Cardiac septum (tissue), 1 donor: ENCODE results near the gene FARS2. TPM values are rescaled to one million over a fixed set of nuclear protein-coding genes. Genes with fewer than 3 reads are reported as not detected.

ENCODE experiments used
- DNase-seq: peaks from one replicate; pipeline ENCODE4 v3.0.0-alpha.2; 2020; ENCODE audit warnings: low spot score
- intact Hi-C: fragments of 100-400 bp; cut with DNase I; formaldehyde crosslinking; loops from one replicate; pipeline ENCODE4 v1.14.0; 2022
- total RNA-seq: library from RNA; stranded (reverse); fragmentation: NEBNext Ultra II Directional; extraction: Animal tissue kit (Norgen Biotek cat#: 25700); gene quantifications from one replicate; pipeline ENCODE4 v1.2.1, GENCODE V29; 2021
- donor health status: DM: no; HTN: no; CAD: no.

FARS2 gene
- total RNA-seq, 1 donor from 2014 or later, result 13.3 TPM

DNA sequence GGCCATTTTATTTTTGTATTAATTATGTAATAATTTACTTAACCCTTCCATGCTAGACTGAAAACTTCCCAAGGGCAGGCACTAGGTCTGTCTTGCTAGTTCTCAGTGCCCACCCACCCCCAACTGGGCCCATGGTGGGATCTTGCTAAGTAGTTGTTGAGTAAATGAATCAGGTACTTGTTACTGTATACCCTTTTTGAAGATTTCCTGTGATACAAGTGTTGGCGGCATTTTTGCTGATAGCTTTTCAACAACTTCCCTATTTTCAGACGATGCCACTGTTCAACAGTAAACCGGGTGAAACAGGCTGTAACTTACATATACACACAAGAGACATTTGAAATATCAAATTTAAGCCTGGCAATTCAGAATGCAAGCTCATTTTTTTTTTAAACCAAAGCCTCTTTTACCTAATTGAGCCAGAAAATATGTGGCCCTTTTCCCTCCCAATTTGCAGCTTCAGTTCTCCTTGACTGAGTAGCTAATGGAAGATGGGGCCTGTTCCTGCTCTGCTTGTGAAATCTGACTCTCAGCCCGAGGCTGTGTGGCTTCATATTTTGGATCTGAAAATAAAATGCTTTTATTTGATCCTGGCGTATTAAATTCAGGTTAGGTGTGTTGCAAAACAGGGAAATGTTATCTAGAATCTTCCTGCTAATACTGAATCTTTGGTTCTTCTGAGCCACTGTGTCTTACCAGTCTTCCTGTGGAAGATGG, 457.1 kb downstream of the FARS2 start:
- intact Hi-C loops, result no loop called here
- no peak for DNase-seq

DNA sequence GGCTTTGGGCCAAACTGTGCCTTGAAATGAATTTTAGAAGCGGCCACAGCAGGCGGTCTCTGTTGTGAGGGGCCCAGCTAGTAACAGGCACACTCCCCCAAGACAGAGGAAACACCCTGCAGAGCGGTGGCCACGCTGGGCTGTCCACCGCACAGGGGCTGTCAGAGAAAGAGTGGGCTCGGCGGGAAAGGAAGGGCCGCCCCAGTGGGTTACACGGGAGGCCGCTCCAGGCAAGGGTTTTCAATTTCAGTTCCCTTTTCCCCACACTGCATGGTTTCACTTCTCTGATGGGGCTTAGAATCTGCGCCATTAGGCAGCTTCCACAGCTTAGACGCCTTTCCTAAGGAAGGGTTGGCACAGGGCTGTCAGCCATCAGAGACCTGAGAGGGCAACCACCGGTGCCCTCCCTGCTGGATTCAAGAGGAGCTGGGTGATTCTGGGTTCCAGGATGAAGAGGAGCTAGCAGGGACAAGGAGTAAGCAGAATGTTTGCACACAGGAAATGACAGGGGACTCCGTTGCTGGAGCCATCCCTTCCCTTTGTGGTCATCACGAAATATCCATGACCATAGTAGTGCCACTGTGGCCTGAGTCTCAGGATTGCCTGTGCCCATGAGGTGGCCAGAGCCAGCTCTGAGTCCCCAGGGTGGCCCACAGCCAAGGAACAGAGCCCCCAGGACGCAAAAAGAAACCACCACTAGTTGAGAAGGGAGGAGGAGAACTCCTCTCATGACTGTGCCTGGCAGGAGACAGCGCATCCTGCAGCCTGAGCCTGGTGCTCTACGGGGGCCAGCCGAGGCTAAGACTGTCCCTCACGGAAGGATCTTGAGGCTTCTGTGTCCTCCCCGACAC, 462.8 kb downstream of the FARS2 start:
- DNase-seq, result no peak

DNA sequence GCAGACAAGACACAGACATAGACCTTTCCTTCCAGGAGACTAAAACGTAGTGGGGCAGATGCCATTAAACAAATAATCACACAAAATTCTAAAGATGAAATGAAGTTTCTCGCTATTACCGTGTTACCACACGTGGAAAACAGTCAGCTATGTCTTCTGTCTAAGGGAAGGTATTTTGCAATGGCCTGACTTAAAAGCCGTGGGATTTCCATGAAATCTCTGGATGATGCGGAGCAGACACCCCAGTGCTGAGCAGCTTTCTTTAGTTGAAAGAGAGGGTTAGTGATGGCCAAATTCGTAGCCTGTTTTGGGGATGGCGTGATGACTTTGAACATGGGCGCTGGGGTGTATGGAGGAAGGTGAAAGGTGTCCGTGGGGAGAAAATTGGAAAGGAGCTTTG, 463.6 kb downstream of the FARS2 start:
- DNase-seq, result no peak
- intact Hi-C loops, result no loop called here

More for the DNA sequence above, 462.8 kb downstream of the FARS2 start:
- intact Hi-C loops, result no loop called here

DNA sequence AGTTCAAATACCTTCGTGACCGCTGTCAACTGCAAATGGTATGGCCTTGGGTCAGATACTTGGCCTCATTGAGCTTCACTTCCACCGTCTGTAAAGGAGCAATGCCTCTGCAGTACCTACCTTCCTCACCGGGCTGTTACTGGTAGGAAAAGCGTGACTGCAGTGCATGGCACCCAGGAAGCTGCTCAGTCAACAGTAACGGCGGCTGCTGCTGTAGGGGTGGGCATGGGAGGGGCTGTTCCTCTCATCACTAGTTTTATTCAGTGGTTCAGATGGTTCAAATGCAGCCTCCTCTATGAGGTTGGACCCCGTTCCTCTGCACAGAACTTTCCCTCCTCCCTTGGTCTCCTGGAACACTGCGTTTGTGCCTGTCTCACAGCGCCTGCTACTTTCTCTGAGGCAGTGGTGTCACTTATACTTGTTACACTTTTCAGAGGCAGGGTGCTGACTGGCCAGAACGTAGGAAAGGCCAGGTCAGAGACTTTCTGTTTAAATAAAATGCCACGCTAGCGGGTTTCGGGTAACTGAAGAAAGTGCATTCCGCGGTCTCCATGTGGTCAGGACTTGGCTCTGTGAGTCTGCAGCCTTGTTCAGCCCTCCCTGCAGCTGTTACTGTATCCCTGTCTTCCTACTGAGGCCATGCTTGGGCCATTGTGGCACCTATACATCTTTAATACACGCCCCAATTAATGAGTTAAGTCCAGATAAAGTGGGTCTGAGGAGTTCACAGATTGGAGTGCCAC, 465.8 kb downstream of the FARS2 start:
- intact Hi-C loops, result no loop called here
- DNase-seq, result no peak

DNA sequence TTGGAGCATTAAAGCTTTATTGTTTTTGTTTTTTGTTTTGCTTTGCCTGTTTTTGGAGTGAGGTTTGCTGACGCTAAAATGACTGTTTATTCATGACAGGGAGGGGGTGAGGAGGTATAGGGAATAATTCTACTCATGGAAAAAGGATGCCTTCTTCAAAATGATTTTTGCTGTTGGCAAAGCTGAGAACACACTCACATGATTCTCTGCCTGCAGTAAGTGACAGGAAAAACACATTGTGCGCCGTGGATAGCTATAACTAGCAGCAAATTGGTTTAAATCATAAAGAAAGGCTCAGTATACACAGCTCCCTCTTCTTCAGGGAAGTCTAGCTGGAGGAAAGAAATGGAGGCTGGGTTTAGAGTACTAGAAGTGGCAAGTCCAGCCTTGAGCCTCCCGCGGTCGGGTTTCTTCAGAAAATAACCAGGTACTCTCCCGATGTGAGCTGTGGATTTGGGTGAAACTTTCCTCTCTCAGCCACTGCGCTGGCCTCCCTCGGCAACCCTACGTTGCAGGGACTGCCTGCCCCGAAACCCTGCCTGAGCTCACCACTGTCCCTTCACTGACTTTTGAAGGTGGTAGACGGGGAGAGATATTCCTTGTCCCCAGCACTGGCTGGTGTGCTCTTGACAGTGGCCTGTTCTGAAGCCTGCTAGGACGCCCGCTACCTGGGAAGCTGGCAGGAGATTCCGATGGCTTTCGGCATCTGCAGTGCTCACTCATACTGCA, 467.2 kb downstream of the FARS2 start:
- DNase-seq, result no peak
- intact Hi-C loops, result no loop called here

DNA sequence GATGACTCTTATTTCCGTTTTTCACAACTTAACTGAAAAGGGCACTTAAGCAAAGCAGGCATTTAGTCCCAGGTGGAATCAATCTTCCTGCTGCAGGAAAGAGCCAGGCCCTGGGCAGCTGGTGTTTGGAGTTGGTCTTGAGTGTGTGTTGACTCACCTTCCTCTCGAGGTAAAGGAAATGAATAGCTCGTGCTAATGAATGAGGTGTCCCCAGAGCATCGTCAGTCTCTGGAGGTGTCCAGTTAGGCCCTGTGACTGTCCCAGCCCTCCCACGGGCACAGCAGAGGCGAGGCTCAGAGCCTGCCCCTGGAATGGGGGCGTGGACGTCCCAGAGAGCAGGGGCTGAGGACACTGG, 467.7 kb downstream of the FARS2 start:
- intact Hi-C loops, result no loop called here
- DNase-seq, result no peak

DNA sequence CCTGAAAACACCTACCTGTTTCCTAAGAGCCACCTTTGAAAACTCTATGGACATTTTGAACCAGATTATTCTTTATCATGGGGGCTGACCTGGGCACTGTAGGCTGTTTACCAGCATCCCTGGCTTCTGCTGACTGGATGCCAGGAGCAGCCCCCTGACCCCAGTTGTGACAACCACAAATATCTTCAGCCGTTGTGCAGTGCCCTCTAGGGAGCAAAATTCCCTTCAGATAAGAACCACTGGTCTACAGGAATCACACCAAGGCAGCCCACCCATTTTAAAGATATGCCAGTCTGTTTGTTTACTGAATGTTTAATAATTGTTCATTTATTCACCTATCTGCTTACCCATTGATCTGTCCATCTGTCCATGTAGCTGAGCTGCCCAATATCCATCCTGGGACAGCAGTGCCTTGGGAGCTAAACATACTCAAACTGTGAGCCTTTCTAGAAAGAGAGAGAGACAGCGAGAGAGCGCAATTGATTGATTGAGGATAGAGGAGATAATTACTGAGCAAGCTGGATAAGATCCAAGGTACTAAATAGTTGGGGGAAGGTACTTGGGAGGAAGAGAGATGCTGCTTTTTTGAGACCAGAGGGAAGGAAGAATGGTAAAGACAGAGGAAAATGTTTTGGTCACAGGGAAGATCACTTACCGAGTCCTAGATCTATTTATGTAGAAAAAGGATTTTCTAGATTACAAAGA, 468.7 kb downstream of the FARS2 start:
- intact Hi-C loops, result no loop called here
- no peak for DNase-seq

DNA sequence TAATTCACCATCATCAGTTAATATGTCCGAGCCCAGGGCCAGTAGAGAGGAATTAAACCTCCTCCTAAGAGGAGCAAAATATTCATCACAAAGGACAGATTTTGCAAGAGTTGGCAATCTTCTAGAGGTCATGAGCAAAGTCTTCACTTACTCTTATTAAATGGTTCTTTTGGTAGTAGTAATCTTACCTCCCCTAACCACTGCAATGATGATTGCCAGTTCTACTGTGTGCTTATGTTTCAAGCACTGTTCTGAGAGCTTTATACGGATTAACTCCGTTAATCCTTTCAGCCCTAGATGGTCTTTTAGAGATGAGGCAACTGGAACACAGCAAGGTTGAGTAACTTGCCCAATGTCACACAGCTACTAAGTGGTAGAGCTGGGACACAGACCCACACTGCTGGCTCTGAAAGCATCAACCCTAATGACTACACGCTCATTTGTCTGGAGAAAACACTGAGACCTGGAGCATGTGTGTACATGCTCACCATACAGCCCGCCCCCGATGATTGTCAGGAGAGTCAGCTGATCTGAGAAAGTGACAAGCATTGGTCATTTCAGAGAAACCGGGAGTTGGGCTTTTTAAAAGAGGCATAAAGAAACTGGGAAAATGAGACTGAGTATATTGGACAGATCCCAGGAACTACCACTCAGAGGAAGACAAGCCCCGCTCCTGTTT, 469.4 kb downstream of the FARS2 start:
- intact Hi-C loops, result no loop called here
- DNase-seq, result no peak

DNA sequence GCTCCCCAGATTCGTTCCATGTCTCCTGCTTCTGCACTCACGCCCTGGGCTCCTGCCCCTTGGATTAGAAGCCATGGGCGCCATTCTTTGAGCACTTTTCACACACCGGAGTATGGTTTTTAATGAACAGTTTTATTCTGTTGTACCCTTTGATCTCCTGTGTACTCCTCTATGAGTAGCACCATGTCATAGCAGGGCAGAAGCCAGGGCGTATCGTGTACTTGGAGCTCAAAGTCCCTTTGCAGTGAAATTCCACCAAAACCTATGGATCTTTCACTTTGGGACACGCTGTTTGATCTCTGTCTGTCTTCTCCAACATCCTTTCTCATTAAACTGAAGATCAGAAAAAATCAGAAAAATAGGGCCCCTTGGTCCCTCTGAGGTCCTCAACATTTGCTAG, 470.1 kb downstream of the FARS2 start:
- no peak for DNase-seq
- intact Hi-C loops, result no loop called here

DNA sequence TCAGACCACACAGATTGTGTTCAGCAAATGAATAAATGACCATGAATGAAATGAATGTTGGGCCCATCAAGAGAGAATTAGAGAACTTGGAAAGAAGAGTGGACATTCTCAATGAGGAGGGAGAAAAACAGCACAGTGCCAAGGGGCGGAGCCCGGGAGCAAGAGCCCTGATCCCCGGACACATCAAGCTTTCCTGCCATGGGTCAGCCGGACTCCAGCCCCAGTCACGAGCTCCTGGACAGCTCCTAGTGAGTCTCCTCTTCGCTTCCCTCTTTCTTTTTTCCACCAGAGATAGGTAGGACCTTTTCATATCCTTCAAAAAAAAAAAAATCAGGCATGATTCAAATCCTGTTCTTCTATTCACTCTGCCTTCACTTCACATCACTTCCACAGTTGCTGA, 471.2 kb downstream of the FARS2 start:
- no peak for DNase-seq

DNA sequence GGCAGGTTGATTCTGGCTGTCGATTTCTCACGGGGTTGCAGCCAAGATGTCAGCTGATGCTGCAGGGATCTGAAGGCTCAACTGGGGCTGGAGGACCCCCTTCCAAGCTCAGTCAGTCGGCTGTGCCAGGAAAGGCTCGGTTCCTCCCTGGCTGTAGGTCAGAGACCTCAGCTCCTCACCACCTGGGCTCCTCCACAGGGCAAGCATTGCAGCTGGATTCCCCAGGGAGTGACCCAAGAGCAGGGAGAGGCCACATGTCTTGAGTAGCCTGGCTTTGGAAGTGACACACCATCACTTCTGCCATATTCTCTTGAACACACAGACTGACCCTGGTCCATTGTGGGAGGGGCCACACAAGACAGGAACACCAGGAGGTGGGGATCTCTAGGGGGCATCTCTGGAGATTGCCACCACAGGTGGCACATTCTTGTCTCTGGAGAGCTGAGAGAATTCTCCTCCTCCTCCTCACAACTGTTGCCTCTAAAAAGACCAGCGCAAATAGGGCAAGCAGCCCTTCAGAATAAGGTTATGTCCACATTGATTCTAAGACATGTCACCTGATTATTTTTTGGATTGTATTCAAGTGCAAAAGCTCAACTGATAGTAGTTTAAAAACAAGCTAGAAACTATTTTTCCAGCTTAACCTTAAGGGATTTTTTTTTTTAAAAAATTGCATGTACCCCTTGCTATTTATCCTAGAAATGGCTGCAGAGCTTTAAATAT, 474.9 kb downstream of the FARS2 start:
- no peak for DNase-seq
- intact Hi-C loops, result no loop called here

More for the DNA sequence above, 471.2 kb downstream of the FARS2 start:
- intact Hi-C loops, result no loop called here

DNA sequence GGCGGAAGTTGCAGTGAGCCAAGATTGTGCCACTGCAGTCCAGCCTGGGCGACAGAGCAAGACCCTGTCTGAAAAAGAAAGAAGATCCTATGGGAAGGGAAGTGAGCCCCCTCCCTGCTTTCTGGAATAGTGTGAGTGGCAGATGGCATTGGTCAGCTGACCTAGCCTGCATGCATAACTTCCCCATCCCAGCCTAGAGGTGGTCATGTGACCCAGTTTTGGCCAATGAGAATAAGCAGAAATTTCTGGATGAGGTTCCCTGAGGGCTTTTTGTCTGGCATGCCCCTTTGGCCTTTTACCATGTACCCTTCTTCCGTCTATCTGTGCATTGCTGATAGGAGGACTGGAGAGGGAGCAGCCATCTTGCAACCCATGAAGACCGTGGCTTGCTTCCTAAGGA, 476.1 kb downstream of the FARS2 start:
- DNase-seq, result no peak
- intact Hi-C loops, result no loop called here

DNA sequence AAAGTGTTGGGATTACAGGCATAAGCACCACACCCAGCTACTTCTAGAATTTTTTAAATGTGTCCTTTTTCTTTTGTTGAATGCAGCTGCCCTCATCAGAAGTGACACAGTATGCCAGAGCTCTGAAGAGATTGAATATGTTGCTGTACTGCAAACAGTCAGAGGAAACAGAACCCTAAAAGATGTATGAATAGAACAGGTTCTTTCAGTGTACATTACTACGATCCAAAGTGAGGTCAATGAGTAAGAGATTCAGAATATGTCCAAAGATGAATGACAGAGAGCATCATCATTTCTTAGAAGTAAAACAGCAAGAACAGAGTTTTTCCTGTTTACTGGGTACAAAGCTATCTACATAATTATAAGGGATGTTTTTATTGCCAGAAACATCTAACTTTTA, 476.9 kb downstream of the FARS2 start:
- intact Hi-C loops, result no loop called here
- DNase-seq, result no peak

DNA sequence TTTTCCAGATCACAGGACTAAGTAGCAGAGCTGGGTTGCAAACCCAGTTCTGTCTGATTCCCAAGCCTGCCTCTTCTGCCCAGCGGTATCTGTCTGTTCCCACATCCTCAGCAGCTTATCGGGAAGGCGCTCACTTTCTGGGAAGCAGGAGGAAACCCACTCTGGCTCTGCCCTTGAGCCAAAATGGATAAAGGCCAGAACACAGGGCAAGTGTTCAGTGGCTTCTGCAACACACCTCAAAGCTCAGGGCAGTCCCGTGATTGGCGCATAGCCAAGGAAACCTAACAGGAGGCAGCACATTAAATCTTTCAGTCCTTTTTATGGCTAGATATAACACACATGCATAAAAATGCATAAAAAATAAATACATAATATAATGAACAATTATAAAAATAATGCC, 483.2 kb downstream of the FARS2 start:
- intact Hi-C loops, result no loop called here
- no peak for DNase-seq

DNA sequence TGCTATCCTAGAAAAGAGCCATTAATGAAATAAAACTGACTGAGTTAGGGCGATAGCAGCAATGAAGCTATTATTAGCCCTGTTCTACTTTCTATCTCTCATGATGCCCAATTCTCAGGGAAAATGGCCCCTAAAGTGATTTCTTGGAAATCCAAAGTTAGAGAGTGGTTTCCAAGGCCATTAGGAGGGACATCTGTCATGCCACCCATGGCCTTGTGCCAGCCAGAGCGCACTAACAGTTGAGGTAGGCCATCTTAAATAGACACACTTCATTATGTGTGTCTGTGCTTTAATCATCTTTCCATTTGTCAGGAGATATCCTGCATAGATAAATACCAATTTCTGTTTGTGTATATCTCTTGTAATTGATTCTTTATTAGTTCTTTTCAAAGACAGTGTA, 483.8 kb downstream of the FARS2 start:
- no peak for DNase-seq
- intact Hi-C loops, result no loop called here

DNA sequence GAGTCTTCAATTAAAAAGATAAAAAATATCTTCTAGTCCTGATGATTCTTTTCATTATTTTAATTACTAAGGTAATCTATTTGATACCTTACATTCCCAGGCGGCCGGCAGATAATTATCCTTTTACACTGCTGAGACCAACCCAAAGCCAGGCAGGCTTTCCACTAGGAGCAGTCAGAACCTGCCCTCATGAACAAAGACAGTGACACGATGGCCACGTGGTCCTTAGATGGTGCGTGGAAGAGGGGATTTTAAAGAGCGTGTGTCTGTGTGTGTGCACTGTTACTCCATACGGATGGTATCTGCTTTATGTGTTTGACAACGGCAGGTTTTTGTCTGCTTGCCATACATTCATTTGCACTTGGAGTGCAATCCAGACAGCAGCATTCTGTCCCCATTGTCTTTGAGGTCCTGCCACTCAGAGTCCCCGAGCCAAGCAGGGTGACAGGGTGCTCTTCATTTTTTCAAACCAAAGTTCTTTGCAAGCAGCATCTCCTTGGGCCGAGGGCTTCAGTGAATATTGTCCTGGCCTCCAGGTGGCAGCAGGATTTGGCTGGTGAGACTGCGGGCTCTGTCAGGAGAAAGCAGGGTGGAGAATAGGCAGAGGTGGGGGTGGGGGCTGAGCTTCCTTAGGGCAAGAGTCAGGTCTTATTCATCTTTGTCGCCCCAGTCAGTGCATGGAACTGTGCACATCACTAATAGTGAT, 484.9 kb downstream of the FARS2 start:
- intact Hi-C loops, result no loop called here
- DNase-seq, result no peak

DNA sequence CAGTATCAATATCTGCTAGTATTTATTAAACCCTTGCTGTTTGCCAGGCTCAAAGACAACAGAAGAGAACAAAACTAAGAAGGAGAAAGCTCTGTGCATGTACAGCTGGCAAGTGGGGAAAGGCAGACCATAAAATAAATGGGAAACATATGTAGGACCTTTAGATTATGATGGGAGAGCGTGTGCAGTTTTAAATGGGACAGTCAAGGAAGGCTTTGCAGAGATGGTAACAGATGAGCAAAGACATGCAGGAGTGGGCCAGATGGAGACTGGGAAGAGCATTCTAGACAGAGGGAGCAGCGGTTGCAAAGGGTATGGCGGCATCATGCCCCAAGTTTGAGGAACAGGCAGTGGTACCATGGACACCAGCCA, 485.4 kb downstream of the FARS2 start:
- DNase-seq, result no peak
- intact Hi-C loops, result no loop called here

DNA sequence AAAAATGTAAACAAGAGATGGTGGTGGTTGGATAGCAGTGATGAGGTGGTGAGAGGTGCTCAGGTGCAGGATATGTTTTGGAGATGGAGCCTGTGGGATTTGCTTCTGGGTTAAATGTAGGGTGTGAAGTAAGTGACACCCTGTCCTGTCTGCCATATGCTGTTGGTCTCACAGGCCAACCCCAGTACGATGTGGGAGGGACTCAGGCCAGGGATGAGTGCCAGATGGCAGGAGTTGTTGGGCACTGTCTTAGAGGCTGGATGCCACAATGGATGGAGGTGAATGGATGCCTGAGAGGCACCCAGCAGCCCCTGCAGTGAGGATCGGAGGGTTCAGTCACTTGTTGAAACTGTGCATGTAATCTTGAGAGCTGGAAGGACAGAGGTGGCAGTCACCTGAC, 486.1 kb downstream of the FARS2 start:
- intact Hi-C loops, result no loop called here
- DNase-seq, result no peak
